GM18526 (cell line): ENCODE data around the gene TCFL5.

Experiments used
- POLR2A ChIP-seq: IDR thresholded peaks from 3 replicates; pipeline ENCODE4 v1.6.1; 2011; ENCODE audit not compliant: insufficient read length; ENCODE audit errors: extremely low read depth

The TCFL5 gene

DNA sequence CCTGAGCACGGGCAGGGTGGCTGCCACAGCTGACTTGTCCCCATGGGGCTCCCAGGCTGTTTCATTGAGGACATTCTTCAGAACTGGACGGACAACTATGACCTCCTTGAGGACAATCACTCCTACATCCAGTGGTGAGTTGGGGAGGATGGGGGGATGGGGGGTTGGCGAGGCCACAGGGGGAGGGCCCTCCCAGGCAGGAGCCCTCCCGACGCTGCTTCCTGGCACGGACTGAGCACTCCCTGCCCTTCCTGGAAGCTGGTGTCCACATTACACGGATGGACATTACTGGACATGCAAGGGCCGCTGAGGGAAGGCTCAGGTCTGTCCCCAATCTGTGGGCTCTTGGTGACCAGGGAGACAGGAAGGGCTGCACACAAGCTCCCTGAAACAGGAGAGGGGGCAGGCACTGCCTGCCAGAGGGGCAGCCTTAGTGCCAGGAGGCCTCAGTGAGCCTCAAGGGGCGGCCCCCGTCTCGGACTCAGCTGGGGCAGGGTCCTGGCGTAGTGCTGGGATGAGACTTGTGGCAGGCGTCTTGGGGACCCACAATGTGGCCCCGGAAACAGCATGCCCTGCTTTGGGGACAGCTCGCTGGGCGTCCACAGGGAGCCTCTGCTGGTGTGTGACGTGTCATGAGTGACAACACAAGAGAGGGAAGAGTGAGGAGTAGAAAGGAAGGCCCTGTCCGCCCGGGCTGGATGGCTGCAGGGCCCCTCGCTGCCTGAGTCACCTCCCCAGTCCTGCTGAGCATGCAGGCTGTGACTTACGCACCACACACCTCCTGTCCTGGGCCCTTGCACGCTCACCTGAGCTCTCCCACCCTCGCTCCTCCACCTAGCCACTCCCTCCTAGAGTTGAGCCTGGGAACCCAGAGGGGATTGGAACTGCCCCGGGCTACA lies 51.8 kb downstream of the TCFL5 start:
- no peak for TF ChIP-seq POLR2A

DNA sequence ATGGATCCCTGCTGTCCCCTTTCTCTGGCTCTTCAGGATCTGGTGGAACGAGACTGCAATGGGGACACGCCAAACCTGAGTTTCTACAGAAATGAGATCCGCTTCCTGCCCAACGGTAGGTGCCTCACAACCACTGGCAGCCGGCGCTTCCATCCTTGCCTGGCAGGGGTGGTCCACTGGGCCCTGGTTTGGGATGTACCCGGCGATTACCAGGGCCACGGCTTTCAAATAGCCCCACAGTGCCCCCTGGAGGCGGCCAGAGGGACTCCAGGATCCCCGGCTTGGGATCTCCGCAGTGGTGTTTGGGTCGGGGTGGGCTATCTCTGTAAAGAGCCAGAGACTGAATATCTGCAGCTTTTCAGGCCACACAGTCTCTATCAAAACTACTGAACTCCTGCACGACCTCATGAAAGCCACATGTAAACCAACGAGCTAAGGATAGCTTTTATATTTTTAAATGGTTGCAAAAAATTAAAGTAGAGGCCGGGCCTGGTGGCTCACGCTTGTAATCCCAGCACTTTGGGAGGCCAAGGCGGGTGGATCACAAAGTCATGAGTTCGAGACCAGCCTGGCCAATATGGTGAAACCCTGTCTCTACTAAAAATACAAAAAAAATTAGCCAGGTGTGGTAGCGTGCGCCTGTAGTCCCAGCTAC lies 53.3 kb downstream of the TCFL5 start:
- no peak for TF ChIP-seq POLR2A

DNA sequence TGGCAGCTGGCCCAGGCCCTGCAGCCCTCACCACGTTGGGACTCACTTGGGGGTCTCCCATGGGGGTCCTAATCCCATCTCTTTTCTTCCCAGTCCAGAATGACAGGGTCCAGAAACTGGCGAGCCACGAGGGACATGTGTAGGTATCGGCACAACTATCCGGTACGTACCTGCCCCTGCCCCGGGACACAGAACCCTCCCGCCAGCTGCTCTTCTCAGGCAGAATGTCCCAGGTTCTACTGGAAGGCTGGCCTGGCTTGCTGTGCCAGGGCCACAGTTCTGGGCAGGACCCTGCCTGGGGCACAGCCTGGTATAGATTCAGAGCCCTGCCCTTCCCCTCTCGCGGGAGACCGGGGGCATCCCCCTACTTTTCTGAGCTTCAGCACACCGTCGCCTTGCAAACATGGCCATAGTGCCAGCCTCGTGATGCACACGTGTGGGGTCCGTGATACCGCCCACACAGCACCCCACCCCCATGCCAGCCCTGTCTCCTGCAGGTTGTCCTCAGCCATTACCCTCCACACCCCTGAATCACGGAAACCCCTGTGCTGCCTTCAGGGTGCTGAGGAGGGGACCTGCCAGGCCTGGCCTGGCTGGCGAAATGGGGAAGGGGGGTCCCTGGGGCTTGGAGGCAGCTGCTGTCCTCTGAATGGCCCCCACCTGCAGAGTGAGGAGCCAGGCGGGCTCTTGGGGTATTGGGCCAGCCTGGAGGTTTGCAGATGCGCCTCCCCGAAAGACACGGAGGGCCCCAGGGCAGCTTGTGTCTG lies 54.0 kb downstream of the TCFL5 start:
- no peak for TF ChIP-seq POLR2A

DNA sequence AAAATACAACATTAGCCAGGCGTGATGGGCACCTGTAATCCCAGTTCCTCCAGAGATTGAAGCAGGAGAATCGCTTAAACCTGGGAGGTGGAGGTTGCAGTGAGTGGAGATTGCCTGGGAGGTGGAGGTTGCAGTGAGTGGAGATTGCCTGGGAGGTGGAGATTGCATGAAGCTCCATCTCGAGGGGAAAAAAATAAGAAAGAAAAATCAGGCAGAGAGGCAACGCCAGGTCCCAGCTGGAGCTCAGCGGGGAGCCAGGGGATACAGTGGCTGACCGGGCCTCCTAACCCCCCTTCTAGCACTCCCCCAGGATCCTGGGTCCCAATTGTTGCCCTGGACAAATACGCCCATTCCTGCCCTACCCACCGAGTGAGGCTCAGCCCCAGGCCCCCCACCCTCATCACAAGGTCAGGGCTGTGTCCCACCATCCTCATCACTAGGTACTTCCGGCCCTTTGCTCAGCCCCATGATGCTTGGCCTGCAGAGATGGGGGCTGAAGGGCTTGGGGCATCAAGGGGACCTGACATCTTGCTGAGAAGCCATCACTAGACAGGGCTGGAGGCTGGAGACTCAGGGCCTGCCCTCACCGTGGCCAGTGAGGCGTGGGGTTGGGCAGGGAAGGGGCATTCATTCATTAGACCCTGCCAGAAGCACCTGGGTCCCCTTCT lies 55.1 kb downstream of the TCFL5 start:
- no peak for TF ChIP-seq POLR2A

DNA sequence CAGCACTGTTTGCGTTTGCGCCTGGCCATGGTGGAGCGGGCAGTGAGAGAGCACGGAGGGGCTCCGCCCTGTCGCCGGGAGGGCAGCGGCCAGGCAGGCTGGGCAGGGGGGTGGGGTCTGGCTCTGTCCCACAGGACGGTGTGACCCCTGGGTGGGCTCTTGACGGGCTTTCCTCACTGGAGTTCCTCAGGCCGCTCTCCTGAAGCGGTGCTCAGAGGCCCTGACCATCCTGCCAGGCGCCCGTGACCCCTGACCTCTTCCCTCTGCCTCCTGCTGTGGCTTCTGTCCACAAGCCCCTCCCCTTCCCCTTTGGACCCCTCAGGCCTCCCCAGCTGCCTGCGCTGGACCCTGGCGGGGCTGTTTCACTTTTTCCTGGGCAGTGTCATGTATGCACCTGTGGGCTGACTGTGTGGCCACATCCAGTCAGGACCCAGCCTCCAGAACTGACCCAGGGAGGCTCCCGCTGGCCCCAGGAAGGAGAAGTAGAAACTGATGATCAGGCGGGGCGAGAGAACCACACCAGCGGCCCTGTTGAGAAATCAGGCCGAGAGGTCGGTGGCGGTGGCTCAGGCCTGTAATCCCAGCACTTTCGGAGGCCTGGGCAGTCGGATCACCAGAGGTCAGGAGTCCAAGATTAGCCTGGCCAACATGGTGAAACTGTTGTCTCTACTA lies 55.8 kb downstream of the TCFL5 start:
- no peak for TF ChIP-seq POLR2A

DNA sequence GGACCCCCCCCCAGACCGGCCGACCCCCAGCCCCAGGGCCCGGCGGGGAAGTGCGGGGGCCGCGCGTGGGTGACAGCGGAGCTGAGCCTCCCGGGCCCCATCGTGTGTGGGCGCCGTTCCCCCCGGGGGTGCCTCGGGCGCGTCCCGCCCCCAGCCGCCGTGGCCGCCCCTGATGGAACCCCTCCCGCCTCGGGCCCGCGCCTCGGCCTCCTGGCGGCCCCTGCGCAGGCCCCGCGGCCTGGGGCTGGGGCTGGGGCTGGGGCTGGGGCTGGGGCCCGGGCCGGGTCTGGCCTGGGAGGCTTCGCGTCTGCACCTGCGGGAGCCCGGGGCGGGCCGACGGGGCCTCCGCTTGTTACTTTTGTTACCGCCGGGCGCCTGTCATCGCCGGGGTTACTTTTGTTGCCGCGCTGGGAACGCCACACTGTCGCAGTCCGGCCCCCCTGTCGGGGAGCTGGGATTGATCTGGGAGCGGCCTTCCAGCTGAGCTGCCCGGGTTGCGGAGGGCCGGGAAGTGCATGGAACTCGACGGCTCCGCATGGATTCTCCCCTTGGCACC lies 56.4 kb downstream of the TCFL5 start:
- TF ChIP-seq POLR2A, result no peak

DNA sequence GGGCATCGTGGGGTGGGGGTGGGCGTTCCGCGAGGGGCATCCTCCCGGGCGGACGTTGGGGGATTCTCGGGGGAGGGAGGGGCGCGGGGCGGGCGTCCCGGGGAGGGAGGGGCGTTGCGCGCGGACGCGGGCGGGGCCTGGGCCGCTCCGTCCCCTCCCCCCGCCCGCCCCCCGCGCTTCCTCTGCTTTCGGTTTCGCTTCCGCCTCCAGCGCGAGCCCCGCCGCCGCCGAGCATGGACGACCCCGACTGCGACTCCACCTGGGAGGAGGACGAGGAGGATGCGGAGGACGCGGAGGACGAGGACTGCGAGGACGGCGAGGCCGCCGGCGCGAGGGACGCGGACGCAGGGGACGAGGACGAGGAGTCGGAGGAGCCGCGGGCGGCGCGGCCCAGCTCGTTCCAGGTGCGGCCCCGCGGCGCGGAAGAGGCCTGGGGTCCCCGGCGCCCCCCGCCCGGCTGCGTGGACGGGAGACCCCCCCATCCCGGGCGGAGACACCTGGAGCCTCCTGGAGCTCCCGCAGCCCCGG lies 56.9 kb downstream of the TCFL5 start, which contains the start of gene OGFR:
Gene OGFR, plus strand, starts transcription at position 209 of the 528 bp plus-strand sequence. Its CDS starts 25 bp downstream, at position 234.
- peak; percentile 79 for TF ChIP-seq POLR2A

DNA sequence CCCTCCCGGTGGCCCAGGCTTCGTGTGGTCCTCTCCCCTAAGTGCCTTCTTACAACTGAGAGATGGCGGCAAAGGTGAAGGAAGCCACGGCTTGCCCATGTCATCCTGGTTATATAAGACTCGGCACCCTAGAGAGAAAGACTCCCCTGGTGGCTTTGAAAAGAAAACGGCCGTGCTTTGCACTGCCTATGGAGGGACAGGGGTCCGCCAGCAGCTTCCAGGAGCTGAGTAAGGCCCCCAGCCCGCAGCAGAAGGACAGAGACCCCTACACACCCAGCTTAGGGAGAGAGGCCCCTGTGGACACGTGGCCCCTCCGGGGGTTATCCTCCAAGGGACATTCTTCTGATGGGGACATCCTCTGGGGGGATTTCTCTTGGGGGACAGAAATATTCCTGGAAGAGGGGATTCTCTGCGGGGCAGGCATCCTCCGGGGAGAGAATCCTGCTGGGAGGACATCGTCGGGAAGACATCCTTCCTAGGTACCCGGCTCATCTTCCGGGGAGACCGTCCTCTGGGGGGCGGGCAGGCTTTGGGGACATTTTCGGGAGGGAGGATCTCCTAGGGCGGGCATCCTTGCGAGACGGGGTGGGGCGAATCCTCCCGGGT lies 57.5 kb downstream of the TCFL5 start:
- no peak for TF ChIP-seq POLR2A

DNA sequence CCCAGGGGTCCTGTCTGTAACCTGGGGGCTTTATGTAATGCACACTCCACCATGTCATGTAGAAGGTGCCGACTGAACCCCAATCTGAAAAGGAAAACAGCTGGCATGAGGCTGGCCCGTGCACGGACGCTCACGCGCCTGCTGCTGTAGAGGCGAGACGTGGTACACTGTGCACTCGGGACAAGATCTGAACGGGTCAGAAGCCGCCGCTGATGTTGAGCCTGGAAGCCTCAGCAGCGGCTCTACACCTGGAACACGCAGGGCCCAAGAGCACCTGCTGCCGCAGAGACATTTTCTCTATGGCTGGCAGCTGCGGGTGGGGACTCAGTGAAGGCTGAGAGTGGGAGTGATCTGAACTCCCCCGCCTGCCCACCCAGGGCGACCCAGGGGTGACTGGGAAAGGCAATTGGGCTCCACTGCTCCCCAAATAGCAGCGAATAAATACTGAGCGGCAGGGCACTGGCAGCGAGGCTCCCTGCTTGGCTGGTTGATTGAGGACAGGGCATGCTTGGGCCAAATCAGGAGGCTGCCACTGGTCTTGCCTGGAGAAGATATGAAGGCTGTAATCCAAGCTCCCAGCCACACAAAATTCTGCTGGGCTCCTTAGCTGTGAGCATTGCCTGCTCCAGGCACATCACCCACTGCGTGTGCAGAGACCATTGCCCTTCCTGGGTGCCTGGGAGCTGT lies 59.5 kb downstream of the TCFL5 start:
- TF ChIP-seq POLR2A, result no peak

DNA sequence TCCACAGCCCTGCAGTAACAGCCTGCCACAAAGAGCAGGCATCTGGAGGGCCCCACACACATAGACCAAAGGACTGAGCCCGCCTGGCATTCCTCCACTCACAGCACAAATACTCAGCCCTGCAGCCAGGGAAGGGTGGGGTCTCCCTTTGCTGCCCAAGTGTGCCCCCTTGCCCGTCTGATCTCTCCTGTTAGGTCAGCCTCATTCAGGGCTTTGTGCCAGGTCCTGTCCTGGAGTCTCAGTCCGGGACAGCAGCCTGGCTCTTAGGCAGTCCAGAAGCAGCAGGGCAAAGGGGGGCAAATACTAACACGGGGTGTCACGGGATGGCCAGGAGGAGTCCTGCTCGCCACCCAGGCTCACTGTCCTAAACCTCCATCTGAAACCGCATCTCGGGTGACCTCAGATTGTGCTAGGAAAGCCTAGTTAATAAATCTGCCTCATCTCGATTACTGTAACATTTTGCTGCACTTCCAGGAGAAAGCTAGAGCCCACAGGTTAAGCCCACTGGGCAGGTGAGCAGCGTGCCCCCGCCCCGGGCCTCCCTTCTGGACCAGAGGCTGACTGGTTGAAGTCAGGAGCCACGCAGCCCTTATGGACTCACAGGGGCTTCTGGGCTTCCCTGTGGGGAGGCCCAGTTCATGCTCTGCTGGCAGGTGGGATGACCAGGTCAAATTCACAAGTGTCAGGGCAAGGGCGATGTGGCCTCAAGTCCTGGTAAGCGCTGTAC lies 60.2 kb downstream of the TCFL5 start:
- no peak for TF ChIP-seq POLR2A

DNA sequence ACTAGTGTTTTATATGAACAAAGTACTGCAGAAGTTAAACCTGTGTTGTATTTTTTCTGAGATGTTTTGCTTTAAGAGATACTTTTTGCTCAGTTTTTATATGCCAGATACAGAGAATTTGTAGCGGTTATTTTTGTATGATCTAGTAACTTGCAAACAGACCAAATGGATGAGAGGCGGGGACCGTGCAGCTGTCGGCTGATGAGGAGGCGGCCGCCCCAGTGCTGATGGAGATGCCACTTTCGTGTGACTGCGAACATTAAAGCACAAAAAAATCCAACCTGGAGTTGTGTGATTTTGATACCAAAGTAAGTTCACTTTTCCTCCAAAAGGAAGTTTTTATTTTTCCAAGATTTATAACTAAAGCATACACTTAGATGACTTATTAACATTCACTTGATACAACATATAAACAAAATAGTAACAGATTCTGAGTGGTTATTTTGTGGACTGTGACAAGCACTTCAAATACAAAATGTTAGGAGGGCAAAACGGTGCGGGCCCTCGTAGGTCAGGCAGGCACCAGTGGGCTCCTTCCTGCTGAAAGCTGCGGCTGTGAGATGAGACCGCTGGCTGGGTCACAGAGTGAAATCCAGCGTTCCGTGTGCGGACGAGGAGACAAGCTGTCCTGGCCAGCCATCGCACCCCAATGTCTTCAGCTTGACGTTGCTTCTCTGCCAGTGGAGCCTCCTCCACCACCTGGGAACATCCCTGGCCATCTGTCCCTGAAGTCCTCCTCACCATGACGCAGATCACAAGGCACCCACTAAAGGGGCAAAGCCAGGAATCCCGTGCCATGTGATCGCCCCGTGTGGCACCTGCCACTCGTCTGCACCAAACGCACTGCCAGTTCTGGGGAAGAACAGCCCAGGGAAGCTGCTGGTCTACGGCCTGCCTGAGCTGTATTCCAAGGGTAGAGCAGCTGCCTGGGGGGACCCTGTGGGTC lies 61.0 kb downstream of the TCFL5 start:
- TF ChIP-seq POLR2A, result no peak

DNA sequence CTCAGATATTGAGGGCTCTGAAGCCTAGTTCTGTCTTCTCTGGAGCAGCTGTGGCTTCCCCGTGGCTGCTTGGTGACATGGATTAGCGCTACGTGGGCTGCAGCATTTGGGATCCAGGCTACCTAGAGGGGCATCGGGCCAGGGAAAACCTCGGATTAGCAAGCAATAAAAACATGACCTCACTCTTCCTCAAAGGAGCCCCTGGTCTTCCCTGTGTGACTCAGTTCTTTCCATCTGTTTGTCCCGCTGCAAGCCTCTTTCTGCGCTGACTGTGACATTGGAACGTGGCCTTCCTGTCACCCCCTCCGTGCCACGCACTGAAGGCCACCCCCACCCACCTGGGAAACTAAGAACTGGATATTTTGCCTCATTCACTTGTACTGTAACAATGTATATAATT lies 61.7 kb downstream of the TCFL5 start:
- no peak for TF ChIP-seq POLR2A

DNA sequence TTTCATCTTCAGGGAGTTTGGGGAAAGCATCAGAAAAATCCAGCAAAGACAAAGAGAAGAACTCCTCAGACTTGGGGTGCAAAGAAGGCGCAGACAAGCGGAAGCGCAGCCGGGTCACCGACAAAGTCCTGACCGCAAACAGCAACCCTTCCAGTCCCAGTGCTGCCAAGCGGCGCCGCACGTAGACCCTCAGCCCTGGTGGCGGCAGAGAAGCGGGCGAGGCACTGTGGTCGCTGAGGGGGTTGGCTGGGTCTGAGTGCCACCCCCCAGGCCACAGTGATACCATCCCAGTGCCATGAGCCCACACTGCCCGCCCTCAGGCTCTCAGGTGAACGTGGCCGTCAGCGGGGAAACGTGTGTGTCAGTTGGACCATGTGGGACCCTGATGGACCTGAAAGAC lies 62.2 kb downstream of the TCFL5 start:
- TF ChIP-seq POLR2A, result no peak
